Stimulated activated CD8-positive, alpha-beta memory T cell treated with anti-CD3 and anti-CD28 coated beads, Interleukin-15, amount 100 ng/mL, for 24 hours (primary cell): ENCODE results near the gene DOCK6.

Experiments used
- DNase-seq: peaks from one replicate; pipeline ENCODE4 v3.0.0-alpha.2; 2020; ENCODE audit warnings: low read depth

DOCK6 gene

GRCh38 chr19:11247391-11247790 is 14.9 kb downstream of the DOCK6 start:
- DNase-seq = no peak

GRCh38 chr19:11246941-11247340 is 15.4 kb downstream of the DOCK6 start:
- DNase-seq = no peak

GRCh38 chr19:11244846-11245589 is 17.3 kb downstream of the DOCK6 start:
- DNase-seq = no peak

GRCh38 chr19:11243798-11244169 is 18.5 kb downstream of the DOCK6 start:
- no peak for DNase-seq

GRCh38 chr19:11242864-11243797 is 19.2 kb downstream of the DOCK6 start:
- peak; percentile 85 for DNase-seq

- DNase-seq = no peak
These were observed 20.3 kb downstream of the DOCK6 start for GRCh38 chr19:11242025-11242424.

- DNase-seq = no peak
These were observed 22.3 kb downstream of the DOCK6 start for GRCh38 chr19:11240008-11240444.

GRCh38 chr19:11239377-11240000 is 22.8 kb downstream of the DOCK6 start, which contains the start of gene ANGPTL8:
TSS of gene ANGPTL8 (plus strand) at chr19:11239619. CDS start at chr19:11239638, 19 bp downstream.
- DNase-seq = no peak

GRCh38 chr19:11238781-11239376 is 23.4 kb downstream of the DOCK6 start:
- no peak for DNase-seq

- DNase-seq = no peak
These were observed 24.3 kb downstream of the DOCK6 start for GRCh38 chr19:11238041-11238440.

- no peak for DNase-seq
These were observed 25.0 kb downstream of the DOCK6 start for GRCh38 chr19:11237321-11237720.

- no peak for DNase-seq
These were observed 25.7 kb downstream of the DOCK6 start for GRCh38 chr19:11236324-11237301.

- DNase-seq = no peak
These were observed 27.7 kb downstream of the DOCK6 start for GRCh38 chr19:11234486-11235075.

- no peak for DNase-seq
These were observed 29.3 kb downstream of the DOCK6 start for GRCh38 chr19:11233073-11233472.

GRCh38 chr19:11232555-11232954 is 29.8 kb downstream of the DOCK6 start:
- DNase-seq = no peak

- no peak for DNase-seq
These were observed 31.5 kb downstream of the DOCK6 start for GRCh38 chr19:11230621-11231386.

GRCh38 chr19:11227195-11227886 is 35.0 kb downstream of the DOCK6 start:
- no peak for DNase-seq

- no peak for DNase-seq
These were observed 35.6 kb downstream of the DOCK6 start for GRCh38 chr19:11226716-11227166.

- DNase-seq = no peak
These were observed 36.5 kb downstream of the DOCK6 start for GRCh38 chr19:11225815-11226214.
